ENCODE data around the gene HOXA9. TPM values are rescaled to one million over a fixed set of nuclear protein-coding genes. Genes with fewer than 3 reads are reported as not detected.
A peak's percentile ranks its signal among the peaks of the same experiment; 100 is the strongest.

The HOXA9 gene
- total RNA-seq, 1 experiment from 2014 or later: 91.0 TPM

DNA sequence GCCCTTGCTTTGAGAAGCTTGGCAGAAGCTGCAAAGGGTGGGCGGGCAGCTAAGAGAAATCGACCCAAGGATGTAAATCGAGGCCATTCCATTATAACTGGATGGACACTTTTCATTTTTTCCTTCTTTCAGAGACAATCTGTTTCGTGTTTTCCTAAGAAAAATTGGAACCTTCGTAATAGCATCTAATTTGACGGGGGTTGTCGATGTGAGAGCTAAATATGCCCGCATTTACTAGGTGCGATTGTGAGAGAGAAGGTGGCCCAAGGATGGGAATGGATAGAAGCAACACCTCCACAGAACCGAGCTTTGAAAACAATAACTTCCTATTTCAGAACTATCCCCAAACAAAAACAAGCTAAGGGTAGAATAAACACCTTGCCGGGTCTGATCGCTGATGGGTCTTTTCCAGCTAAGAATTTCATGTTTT, 33.9 kb downstream of the HOXA9 start:
- Histone ChIP-seq H2AFZ (ENCODE audit: low read depth, low read length, poor library complexity, severe bottlenecking) (no peak overlapping the region), H3K36me3 (ENCODE audit: control insufficient read depth in 1 of 2, insufficient read depth in 2 of 2, low read length in 2 of 2) (no peaks in the 10 kb centered on the region), H3K4me2 (ENCODE audit: low read length) (peak overlapping the region; percentile 91), H3K4me3 (replicated peaks in 1 of 2; ENCODE audit: low read depth in 1 of 2, low read length in 2 of 2) (peak overlapping the region; percentile 55 to 64), H3K4me1 (ENCODE audit: control insufficient read depth in 1 of 2, insufficient read depth in 2 of 2, low read length in 2 of 2) (peaks cover 35 to 77% of the 10 kb centered on the region in 2 experiments), H3K79me2 (ENCODE audit: insufficient read depth, low read length) (no peaks in the 10 kb centered on the region), H4K20me1 (ENCODE audit: insufficient read depth) (no peaks in the 10 kb centered on the region), H3K9ac (ENCODE audit: low read length) (peak overlapping the region; percentile 71), H3K27me3 (ENCODE audit: insufficient read depth, low read length) (peaks cover 17% of the 10 kb centered on the region), H3K9me2 (ENCODE audit: insufficient read depth) (no peaks in the 10 kb centered on the region), H3K27ac (ENCODE audit: low read depth, low read length) (peak overlapping the region; percentile 36; the same call in 1 of the 2 replicates), H3K9me3 (ENCODE audit: control insufficient read depth in 1 of 2, insufficient read depth in 1 of 2, low read depth in 1 of 2, low read length in 2 of 2) (no peaks in the 10 kb centered on the region)
- no peak for TF ChIP-seq POLR2AphosphoS5 (IDR thresholded peaks at IDR 0.05; ENCODE audit: low read depth, low read length)
- TF ChIP-seq CBX3 (IDR thresholded peaks at IDR 0.05; ENCODE audit: low read depth): no peak
- no peak for TF ChIP-seq POLR2A (IDR thresholded peaks at IDR 0.05; ENCODE audit: borderline replicate concordance, extremely low read depth, insufficient read depth, insufficient read length)
- TF ChIP-seq, protein P1, sequence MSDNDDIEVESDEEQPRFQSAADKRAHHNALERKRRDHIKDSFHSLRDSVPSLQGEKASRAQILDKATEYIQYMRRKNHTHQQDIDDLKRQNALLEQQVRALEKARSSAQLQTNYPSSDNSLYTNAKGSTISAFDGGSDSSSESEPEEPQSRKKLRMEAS (IDR thresholded peaks at IDR 0.05): no peak
- TF ChIP-seq, protein P2, sequence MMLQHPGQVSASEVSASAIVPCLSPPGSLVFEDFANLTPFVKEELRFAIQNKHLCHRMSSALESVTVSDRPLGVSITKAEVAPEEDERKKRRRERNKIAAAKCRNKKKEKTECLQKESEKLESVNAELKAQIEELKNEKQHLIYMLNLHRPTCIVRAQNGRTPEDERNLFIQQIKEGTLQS (IDR thresholded peaks at IDR 0.05): no peak
- TF ChIP-seq YY1 (IDR thresholded peaks at IDR 0.05; ENCODE audit: extremely low read depth, insufficient replicate concordance, low read depth, low read length): no peak
- ATAC-seq (peak; percentile 2; the same call in 1 of the 2 replicates), DNase-seq (ENCODE audit: low read depth, low spot score) (no peak)
- POLR2A ChIA-PET: interaction anchor here (0.7 to 1.5 kb wide), 5 partner anchors 16 to 417 kb away, joined by 3 to 5 read pairs (median 3); no protein-coding TSS in a partner anchor
- no TSS peak for BruUV-seq (replicated peaks)
- intact Hi-C loops (cut with micrococcal nuclease): loop anchor here (2.0 kb wide), 1 partner anchor 17 kb away; no protein-coding TSS in a partner anchor
- CTCF ChIA-PET: interaction anchor here (1.6 kb wide), 1 partner anchor 444 kb away, joined by 3 read pairs; no protein-coding TSS in a partner anchor
- RAD21 ChIA-PET (ENCODE audit: low non-redundant PET in 1 of 2, low total read pairs in 2 of 2, uncharacterized antibody in 2 of 2, unreplicated experiment in 2 of 2): no interaction called here

DNA sequence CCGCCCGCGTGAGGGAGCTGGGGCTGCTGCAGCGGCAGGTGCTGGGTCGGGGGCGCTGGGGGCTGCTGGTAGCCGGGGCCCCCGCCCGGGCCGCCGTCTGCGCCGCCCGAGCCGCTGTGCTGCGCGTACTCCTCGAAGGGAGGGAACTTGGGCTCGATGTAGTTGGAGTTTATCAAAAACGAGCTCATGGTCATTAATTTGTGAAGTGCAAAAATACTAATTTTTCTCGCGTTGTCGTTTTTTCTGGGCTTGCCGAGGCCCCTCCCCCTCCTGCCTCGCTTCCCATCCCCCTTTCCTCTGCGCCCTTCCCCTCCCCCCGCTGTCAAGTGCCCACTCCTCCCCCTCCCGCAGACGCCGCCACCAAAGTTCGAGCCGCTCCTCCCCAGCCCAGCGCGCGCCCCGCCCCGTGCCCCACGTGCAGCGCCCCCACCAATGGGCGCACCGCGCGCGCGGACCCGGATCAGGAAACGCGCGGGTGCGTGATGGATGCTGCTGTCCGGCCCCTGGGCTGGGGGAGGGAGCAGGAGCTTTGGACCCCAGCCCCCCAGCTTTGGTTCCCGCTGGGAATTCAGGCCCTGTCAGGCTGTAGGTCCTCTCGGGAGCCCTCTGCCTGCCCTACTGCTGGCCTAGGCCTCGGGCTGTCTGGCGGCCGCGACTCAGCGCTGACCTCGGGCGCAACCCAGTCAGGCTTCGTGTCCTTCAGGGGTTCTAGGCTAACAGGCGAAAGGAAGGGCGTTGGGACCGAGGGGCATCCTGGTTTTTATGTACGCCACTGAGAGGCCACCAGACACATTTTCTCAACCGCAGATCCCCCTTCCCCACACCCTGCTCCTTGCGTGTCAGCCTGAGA, 34.6 kb downstream of the HOXA9 start, which contains the start of gene HOXA4:
Gene HOXA4, minus strand, starts transcription at position 218 of the 850 bp plus-strand sequence. Its CDS starts 24 bp downstream, at position 194.
- TF ChIP-seq ZFX (IDR thresholded peaks at IDR 0.05): peak; percentile 23; the same call in 1 of the 2 replicates
- no peak for TF ChIP-seq CEBPB (IDR thresholded peaks at IDR 0.05; ENCODE audit: low read depth)
- peak; percentile 34; the same call in 1 of the 2 replicates for TF ChIP-seq SIN3A (IDR thresholded peaks at IDR 0.05; ENCODE audit: low read depth)
- peak; percentile 41 for TF ChIP-seq TCF7L2 (IDR thresholded peaks at IDR 0.05; ENCODE audit: borderline replicate concordance, extremely low read depth, insufficient read depth, insufficient read length)
- no peak for TF ChIP-seq FOSL1 (IDR thresholded peaks at IDR 0.05; ENCODE audit: low read depth)
- peak; percentile 43 for TF ChIP-seq YY1 (IDR thresholded peaks at IDR 0.05; ENCODE audit: extremely low read depth, insufficient replicate concordance, low read depth, low read length)
- TF ChIP-seq SP1 (IDR thresholded peaks at IDR 0.05; ENCODE audit: low read depth): peak; percentile 84
- TF ChIP-seq, protein P1 (IDR thresholded peaks at IDR 0.05): peak; percentile 84
- TF ChIP-seq POLR2AphosphoS5 (IDR thresholded peaks at IDR 0.05; ENCODE audit: low read depth, low read length): peak; percentile 58; the same call in 1 of the 2 replicates
- peak; percentile 80 for TF ChIP-seq ELF1 (IDR thresholded peaks at IDR 0.05; ENCODE audit: borderline replicate concordance, low read depth)
- TF ChIP-seq POLR2A (IDR thresholded peaks at IDR 0.05; ENCODE audit: borderline replicate concordance, extremely low read depth, insufficient read depth, insufficient read length): peak; percentile 63
- peak within 1 kb of the TSS; percentile 61; the same call in 1 of the 2 replicates for H3K27ac ChIP-seq (ENCODE audit: low read depth, low read length)
- CTCF ChIA-PET: interaction anchor here (1.6 kb wide), 1 partner anchor 444 kb away, joined by 3 read pairs; no protein-coding TSS in a partner anchor
- H2AFZ ChIP-seq (ENCODE audit: low read depth, low read length, poor library complexity, severe bottlenecking): no peak within 1 kb of the TSS
- no peaks in the 10 kb centered on the region for H3K36me3 ChIP-seq (ENCODE audit: control insufficient read depth in 1 of 2, insufficient read depth in 2 of 2, low read length in 2 of 2)
- no peaks in the 10 kb centered on the region for H3K79me2 ChIP-seq (ENCODE audit: insufficient read depth, low read length)
- TSS peak; percentile 88 for BruUV-seq (replicated peaks)
- RAD21 ChIA-PET (ENCODE audit: low non-redundant PET in 1 of 2, low total read pairs in 2 of 2, uncharacterized antibody in 2 of 2, unreplicated experiment in 2 of 2): no interaction called here
- POLR2A ChIA-PET: interaction anchor here (0.7 to 1.5 kb wide), 5 partner anchors 15 to 417 kb away, joined by 3 to 5 read pairs (median 3); no protein-coding TSS in a partner anchor
- H3K4me2 ChIP-seq (ENCODE audit: low read length): peak within 1 kb of the TSS; percentile 91
- peaks cover 24% of the 10 kb centered on the region for H3K27me3 ChIP-seq (ENCODE audit: insufficient read depth, low read length)
- H3K9me2 ChIP-seq (ENCODE audit: insufficient read depth): no peaks in the 10 kb centered on the region
- ATAC-seq (peak; percentile 91), DNase-seq (ENCODE audit: low read depth, low spot score) (no peak)
- peak within 1 kb of the TSS; percentile 71 for H3K9ac ChIP-seq (ENCODE audit: low read length)
- peak within 1 kb of the TSS; percentile 55 to 64 for H3K4me3 ChIP-seq (replicated peaks in 1 of 2; ENCODE audit: low read depth in 1 of 2, low read length in 2 of 2)
- no peaks in the 10 kb centered on the region for H4K20me1 ChIP-seq (ENCODE audit: insufficient read depth)
- peaks cover 31 to 75% of the 10 kb centered on the region in 2 experiments for H3K4me1 ChIP-seq (ENCODE audit: control insufficient read depth in 1 of 2, insufficient read depth in 2 of 2, low read length in 2 of 2)
- H3K9me3 ChIP-seq (ENCODE audit: control insufficient read depth in 1 of 2, insufficient read depth in 1 of 2, low read depth in 1 of 2, low read length in 2 of 2): no peaks in the 10 kb centered on the region
- intact Hi-C loops (cut with micrococcal nuclease): loop anchor here (2.0 kb wide), 1 partner anchor 16 kb away; no protein-coding TSS in a partner anchor
